HFFc6 (cell line): ENCODE data around the gene MIF4GD. TPM values are rescaled to one million over a fixed set of nuclear protein-coding genes. Genes with fewer than 3 reads are reported as not detected.
A peak's percentile ranks its signal among the peaks of the same experiment; 100 is the strongest.

Experiments
- DNase-seq: peaks from one replicate; pipeline ENCODE4 v3.0.0-alpha.2; 2018
- H3K27ac Mint-ChIP-seq: 2 replicates; pipeline ENCODE4 v1.8.0; 2020; ENCODE audit warnings: mild to moderate bottlenecking, mixed read lengths
- H3K27me3 Mint-ChIP-seq: 2 replicates; pipeline ENCODE4 v1.8.0; 2021; ENCODE audit warnings: mild to moderate bottlenecking, moderate library complexity, mixed read lengths; ENCODE audit not compliant: insufficient read depth
- H3K36me3 Mint-ChIP-seq: 2 replicates; pipeline ENCODE4 v1.8.0; 2021; ENCODE audit warnings: low read depth, mixed read lengths
- H3K4me1 Mint-ChIP-seq: 2 replicates; pipeline ENCODE4 v1.8.0; 2020; ENCODE audit warnings: low read depth, mixed read lengths
- H3K4me3 Mint-ChIP-seq: 2 replicates; pipeline ENCODE4 v1.8.0; 2020; ENCODE audit warnings: mild to moderate bottlenecking, moderate library complexity, mixed read lengths
- H3K9me3 Mint-ChIP-seq: 2 replicates; pipeline ENCODE4 v1.8.0; 2020; ENCODE audit warnings: mild to moderate bottlenecking, mixed read lengths
- total RNA-seq, 6 experiments: library from RNA; stranded (reverse); fragmentation: NEBNext Ultra II Directional; extraction: Animal tissue kit (Norgen Biotek cat#: 25700); gene quantifications; 2 replicates in 1 of 6; 3 replicates in 5 of 6; pipeline ENCODE4 v1.2.3, GENCODE V29; 2021
- TF ChIP-seq, protein P1 (sequence below): fragments of 200-600 bp; sonication (generic); IDR thresholded peaks from 2 replicates; pipeline ENCODE4 v1.5.0; 2021; ENCODE audit warnings: antibody characterized with exemption, mild to moderate bottlenecking

Gene MIF4GD
- total RNA-seq, 6 experiments from 2014 or later = 8.8 to 10.8 (median 10.0) TPM

DNA sequence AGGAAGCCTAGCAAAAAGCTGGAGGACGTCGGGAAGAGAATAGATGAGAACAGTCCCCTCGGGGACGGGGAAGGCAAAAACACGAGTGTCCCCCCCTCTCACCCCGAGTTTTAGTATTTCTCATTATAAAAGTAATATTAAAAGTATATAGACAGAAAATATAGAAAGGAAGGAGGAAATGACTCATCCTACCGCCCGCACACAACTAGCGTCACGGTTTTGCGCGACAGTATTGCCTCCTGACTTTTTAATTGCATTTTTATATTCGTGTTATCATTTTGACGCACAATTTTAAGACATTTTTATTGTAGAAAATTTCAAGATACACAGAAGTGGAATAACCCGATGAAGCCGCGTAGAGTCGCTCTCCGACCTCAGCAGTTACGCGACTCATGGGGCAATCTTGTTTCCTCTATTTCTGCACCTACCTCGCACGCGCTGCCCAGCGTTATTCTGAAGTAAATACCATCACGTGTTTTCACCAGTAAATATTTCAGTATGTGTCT, 18.9 kb upstream of the MIF4GD start:
- H3K4me3 Mint-ChIP-seq = peak overlapping the region; percentile 99
- no peaks in the 10 kb centered on the region for H3K9me3 Mint-ChIP-seq
- peak; percentile 64 for DNase-seq
- H3K27ac Mint-ChIP-seq = peak overlapping the region; percentile 100
- peaks cover 3% of the 10 kb centered on the region; the same call in 1 of the 2 replicates for H3K27me3 Mint-ChIP-seq
- no peaks in the 10 kb centered on the region for H3K36me3 Mint-ChIP-seq
- peaks cover 8% of the 10 kb centered on the region for H3K4me1 Mint-ChIP-seq
- TF ChIP-seq, protein P1, sequence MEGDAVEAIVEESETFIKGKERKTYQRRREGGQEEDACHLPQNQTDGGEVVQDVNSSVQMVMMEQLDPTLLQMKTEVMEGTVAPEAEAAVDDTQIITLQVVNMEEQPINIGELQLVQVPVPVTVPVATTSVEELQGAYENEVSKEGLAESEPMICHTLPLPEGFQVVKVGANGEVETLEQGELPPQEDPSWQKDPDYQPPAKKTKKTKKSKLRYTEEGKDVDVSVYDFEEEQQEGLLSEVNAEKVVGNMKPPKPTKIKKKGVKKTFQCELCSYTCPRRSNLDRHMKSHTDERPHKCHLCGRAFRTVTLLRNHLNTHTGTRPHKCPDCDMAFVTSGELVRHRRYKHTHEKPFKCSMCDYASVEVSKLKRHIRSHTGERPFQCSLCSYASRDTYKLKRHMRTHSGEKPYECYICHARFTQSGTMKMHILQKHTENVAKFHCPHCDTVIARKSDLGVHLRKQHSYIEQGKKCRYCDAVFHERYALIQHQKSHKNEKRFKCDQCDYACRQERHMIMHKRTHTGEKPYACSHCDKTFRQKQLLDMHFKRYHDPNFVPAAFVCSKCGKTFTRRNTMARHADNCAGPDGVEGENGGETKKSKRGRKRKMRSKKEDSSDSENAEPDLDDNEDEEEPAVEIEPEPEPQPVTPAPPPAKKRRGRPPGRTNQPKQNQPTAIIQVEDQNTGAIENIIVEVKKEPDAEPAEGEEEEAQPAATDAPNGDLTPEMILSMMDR = peak; percentile 13; the same call in 1 of the 2 replicates

DNA sequence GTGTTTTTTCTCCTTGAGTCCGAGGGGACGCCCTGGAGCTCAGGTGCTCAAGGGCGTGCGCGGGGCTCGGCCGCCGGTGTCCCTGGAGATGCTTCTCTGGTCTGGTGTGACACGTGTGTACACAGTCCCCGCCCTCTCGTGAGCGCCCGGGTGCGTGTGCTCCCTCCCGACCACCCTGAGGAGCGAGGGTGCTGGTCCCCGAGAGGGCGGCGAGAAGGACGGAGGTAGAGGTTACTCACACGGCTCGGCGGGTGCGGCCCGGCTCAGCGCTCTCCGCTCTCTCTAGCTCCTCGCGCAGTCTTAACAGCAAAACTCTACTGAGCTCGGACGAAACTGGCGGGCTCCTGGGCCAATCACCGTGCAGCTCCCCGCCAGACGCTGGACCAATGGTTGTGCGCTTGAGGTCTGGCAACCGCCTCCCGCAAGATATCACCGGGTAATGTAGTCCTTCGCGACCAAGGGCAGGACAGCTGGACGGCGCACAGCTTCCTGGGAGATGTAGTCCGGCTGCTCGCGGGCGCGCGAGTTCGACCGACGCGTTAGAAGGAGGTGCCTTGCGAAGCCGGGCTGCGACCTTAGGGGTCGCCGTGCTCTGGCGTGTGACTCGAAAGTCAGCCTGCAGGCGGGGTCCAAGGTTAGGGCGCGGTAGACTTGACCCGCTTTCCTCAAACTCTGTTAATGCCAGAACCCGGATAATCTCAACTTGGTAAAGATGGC, 18.2 kb upstream of the MIF4GD start, which contains the start of gene SLC25A19:
Gene SLC25A19, minus strand, starts transcription at position 319 of the 717 bp plus-strand sequence. CDS start 2,669 bp downstream, outside the sequence.
- Mint-ChIP-seq H3K27me3 (peaks cover 3% of the 10 kb centered on the region; the same call in 1 of the 2 replicates), H3K36me3 (no peaks in the 10 kb centered on the region), H3K4me3 (peak within 1 kb of the TSS; percentile 99), H3K9me3 (no peaks in the 10 kb centered on the region), H3K4me1 (peaks cover 8% of the 10 kb centered on the region), H3K27ac (peak within 1 kb of the TSS; percentile 100)
- TF ChIP-seq, protein P1 = peak; percentile 50
- DNase-seq = peak; percentile 99

DNA sequence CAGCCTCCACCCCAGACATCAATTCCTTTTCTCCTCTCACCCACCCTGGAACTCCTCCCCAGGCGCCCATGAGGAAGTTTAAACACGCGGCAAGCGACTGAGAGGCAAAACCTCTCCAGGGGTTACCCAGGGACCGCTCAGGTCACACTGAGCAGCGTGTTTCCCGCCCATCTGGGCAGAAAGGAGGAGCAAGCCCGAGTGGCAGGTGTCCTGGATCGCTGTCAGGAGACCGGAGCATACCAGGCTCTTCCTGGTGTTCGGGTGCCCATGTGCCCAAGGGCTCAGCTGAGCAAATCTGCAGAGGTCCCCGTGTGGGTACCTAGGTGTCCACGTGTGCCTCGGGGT, 17.7 kb upstream of the MIF4GD start:
- H3K27ac Mint-ChIP-seq = peak overlapping the region; percentile 100
- no peak for DNase-seq
- peak overlapping the region; percentile 99 for H3K4me3 Mint-ChIP-seq
- no peaks in the 10 kb centered on the region for H3K36me3 Mint-ChIP-seq
- peaks cover 3% of the 10 kb centered on the region; the same call in 1 of the 2 replicates for H3K27me3 Mint-ChIP-seq
- no peaks in the 10 kb centered on the region for H3K9me3 Mint-ChIP-seq
- peaks cover 8% of the 10 kb centered on the region for H3K4me1 Mint-ChIP-seq
- TF ChIP-seq, protein P1 = no peak

DNA sequence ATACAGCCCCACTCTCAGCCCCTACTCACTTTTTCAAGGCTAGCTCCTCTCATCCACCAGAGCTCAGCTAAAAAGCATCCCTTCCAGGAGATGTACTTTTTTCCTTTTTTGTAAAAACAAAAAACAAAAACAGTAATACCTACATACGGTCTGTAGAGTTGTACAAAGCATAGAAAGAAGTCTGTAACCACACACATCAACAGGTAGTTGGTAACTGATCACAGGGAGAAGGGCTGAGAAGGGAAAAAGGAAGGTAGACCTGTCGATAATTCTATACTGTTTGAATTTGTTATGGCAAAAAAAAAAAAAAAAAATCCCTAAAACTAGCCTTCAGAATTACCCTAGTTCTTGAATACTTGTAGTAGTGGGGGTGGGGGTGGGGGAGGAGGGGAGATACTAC, 17.3 kb upstream of the MIF4GD start:
- peaks cover 3% of the 10 kb centered on the region; the same call in 1 of the 2 replicates for H3K27me3 Mint-ChIP-seq
- peak overlapping the region; percentile 99 for H3K4me3 Mint-ChIP-seq
- peaks cover 2% of the 10 kb centered on the region; the same call in 1 of the 2 replicates for H3K36me3 Mint-ChIP-seq
- H3K4me1 Mint-ChIP-seq = peaks cover 8% of the 10 kb centered on the region
- TF ChIP-seq, protein P1 = no peak
- H3K9me3 Mint-ChIP-seq = no peaks in the 10 kb centered on the region
- no peak for DNase-seq
- H3K27ac Mint-ChIP-seq = no peak overlapping the region

DNA sequence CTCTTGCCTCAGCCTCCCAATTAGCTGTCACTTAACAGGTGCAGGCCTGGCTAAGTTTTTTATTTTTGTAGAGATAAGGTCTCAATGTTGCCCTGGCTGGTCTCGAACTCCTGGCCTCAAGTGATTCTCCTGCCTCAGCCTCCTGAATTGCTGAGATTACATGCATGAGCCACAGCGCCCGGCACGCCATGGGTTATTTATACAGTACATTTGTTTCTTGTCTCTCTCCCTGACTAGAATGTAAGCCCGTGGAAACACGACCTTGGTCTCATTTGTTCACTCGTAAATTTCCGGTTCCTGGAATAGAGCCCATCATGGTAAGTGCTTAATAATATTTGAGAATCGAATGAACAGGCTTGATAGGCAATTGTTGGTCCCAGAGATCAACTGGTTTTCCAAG, 16.2 kb upstream of the MIF4GD start:
- DNase-seq = no peak
- Mint-ChIP-seq H3K4me1 (peaks cover 8% of the 10 kb centered on the region), H3K27me3 (peaks cover 3% of the 10 kb centered on the region; the same call in 1 of the 2 replicates), H3K36me3 (peaks cover 4% of the 10 kb centered on the region; the same call in 1 of the 2 replicates), H3K27ac (no peak overlapping the region), H3K4me3 (no peak overlapping the region), H3K9me3 (no peaks in the 10 kb centered on the region)
- TF ChIP-seq, protein P1 = no peak
